GM21367 (cell line): ENCODE measurements around the gene FOXP1.

ENCODE experiments used
- ATAC-seq: cut with Tn5 transposase; IDR thresholded peaks from one replicate; pipeline ENCODE4 v1.9.1; 2021; ENCODE audit not compliant: unreplicated experiment

Gene FOXP1

GRCh38 chr3:71202848-71203533 lies 380.5 kb downstream of the FOXP1 start:
- no peak for ATAC-seq

GRCh38 chr3:71201939-71202338 lies 381.6 kb downstream of the FOXP1 start:
- no peak for ATAC-seq

GRCh38 chr3:71197841-71198565 lies 385.5 kb downstream of the FOXP1 start:
- ATAC-seq, result no peak

- ATAC-seq, result no peak
Measured at GRCh38 chr3:71195492-71195891, 388.0 kb downstream of the FOXP1 start.

- ATAC-seq, result no peak
Measured at GRCh38 chr3:71194785-71195184, 388.7 kb downstream of the FOXP1 start.

- no peak for ATAC-seq
Measured at GRCh38 chr3:71191031-71191482, 392.5 kb downstream of the FOXP1 start.

- no peak for ATAC-seq
Measured at GRCh38 chr3:71189480-71189879, 394.0 kb downstream of the FOXP1 start.

- ATAC-seq, result no peak
Measured at GRCh38 chr3:71187715-71188114, 395.8 kb downstream of the FOXP1 start.

- no peak for ATAC-seq
Measured at GRCh38 chr3:71186801-71187200, 396.7 kb downstream of the FOXP1 start.

GRCh38 chr3:71185733-71186455 lies 397.6 kb downstream of the FOXP1 start:
- no peak for ATAC-seq

GRCh38 chr3:71184252-71184651 lies 399.3 kb downstream of the FOXP1 start:
- no peak for ATAC-seq

- ATAC-seq, result no peak
Measured at GRCh38 chr3:71183549-71183948, 400.0 kb downstream of the FOXP1 start.

GRCh38 chr3:71180524-71180923 lies 403.0 kb downstream of the FOXP1 start:
- no peak for ATAC-seq

GRCh38 chr3:71177375-71177774 lies 406.2 kb downstream of the FOXP1 start:
- ATAC-seq, result no peak

- no peak for ATAC-seq
Measured at GRCh38 chr3:71176366-71176765, 407.2 kb downstream of the FOXP1 start.

GRCh38 chr3:71175691-71176365 lies 407.7 kb downstream of the FOXP1 start:
- ATAC-seq, result no peak

- no peak for ATAC-seq
Measured at GRCh38 chr3:71172951-71173350, 410.6 kb downstream of the FOXP1 start.

- no peak for ATAC-seq
Measured at GRCh38 chr3:71172189-71172588, 411.3 kb downstream of the FOXP1 start.

GRCh38 chr3:71171247-71171646 lies 412.3 kb downstream of the FOXP1 start:
- ATAC-seq, result no peak

GRCh38 chr3:71168880-71169411 lies 414.6 kb downstream of the FOXP1 start:
- ATAC-seq, result no peak

GRCh38 chr3:71168121-71168721 lies 415.3 kb downstream of the FOXP1 start:
- no peak for ATAC-seq
